ENCODE results near the gene RNF222.
"Not testable (repeated sequence)": the region's sequence is repeated elsewhere in the genome, so short reads cannot be mapped to it uniquely, and the experiment has no call there.

The RNF222 gene

DNA sequence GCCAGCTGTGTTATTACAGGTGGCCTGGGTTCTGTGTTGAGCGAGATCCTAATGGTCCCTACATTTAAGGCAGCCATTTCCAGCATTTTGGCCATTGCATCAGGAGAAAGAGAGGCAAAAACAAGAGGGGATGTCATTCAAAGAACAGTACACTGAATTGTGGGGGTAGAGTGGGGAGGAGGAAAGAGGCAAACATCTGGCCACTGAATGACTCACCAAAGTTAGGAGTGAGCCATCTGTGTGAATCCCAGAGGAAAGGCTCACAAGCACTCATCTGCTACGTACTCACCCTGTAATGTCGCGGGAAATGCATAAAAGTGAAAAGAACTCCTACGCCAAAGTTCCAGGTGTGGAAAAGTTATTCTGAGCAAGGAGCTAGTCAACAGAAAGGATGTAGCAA, 37.9 kb downstream of the RNF222 start:
- DNase-seq (ENCODE audit: low read depth): peak; percentile 87
- no peak overlapping the region for H3K4me3 ChIP-seq (ENCODE audit: low read depth, low read length)

GRCh38 chr17:8357910-8358309, 39.7 kb downstream of the RNF222 start:
- DNase-seq (ENCODE audit: low read depth): no peak
- H3K4me3 ChIP-seq (ENCODE audit: low read depth, low read length): no peak overlapping the region

- no peak for DNase-seq (ENCODE audit: low read depth)
- H3K4me3 ChIP-seq (ENCODE audit: low read depth, low read length): no peak overlapping the region
Measured at GRCh38 chr17:8354236-8354635, 43.4 kb downstream of the RNF222 start.

DNA sequence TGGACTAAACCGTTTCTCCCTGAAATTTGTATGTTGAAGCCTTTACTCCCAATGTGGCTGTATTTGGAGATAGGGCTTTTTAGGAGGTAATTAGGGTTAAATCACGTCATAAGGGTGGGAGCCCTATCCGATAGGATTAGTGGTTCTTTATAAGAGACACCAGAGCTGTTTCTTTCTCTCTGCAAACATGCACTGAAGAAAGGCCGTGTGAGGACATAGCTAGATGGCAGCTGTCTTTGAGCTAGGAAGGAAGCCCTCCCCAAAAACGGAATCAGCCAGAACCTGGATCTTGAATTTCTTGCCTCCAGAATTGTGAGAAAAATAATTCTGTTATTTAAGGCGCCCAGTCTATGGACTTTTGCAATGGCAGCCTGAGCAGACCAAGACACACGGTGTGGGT, 43.9 kb downstream of the RNF222 start:
- H3K4me3 ChIP-seq (ENCODE audit: low read depth, low read length): no peak overlapping the region
- DNase-seq (ENCODE audit: low read depth): no peak

- no peak overlapping the region for H3K4me3 ChIP-seq (ENCODE audit: low read depth, low read length)
- no peak for DNase-seq (ENCODE audit: low read depth)
Measured at GRCh38 chr17:8350339-8350738, 47.3 kb downstream of the RNF222 start.

DNA sequence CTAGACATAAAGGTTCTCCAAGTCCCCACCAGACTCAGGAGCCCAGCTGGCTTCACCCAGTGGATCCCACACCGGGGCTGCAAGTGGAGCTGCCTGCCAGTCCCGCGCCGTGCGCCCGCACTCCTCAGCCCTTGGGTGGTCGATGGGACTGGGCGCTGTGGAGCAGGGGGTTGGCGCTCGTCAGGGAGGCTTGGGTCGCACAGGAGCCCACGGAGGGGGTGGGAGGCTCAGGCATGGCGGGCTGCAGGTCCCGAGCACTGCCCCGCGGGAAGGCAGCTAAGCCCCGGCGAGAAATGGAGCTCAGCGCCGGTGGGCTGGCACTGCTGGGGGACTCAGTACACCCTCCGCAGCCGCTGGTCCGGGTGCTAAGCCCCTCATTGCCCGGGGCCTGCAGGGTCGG, 50.6 kb downstream of the RNF222 start:
- not testable (repeated sequence) for H3K4me3 ChIP-seq (ENCODE audit: low read depth, low read length); DNase-seq (ENCODE audit: low read depth)

DNA sequence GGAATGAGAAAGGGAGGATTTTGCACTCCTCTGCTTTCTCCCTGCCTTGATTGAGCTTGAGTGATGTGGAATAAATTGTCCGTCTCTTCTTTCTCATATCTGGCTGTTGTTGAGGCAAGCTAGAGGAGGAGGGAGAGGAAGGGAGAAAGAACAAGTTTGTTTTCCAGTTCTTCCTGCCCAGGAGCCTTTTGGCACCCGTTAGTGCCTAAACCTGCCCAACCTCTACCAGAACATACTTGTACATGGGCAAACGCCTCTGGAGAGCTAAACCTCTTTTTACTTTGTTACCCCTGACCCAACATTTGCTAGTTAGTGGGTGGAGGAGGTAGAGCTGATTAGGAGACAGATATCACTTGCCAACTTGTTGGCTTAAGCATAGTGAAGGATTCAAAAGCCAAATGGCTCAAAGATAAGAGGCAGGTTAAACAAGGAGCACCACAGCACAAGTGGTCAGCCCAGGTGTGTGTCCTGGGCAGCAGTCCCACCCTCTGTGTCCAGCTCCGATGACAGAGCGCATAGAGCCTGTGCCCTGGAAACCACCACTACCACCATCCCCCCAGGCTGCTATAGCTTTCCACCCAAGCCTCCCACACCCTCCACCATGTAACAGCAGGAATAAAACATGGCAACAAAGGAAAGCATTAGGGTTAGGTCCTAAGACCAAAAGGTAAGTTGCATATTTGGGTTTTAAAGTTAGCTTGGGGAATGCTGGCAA, 51.5 kb downstream of the RNF222 start:
- DNase-seq (ENCODE audit: low read depth): no peak
- H3K4me3 ChIP-seq (ENCODE audit: low read depth, low read length): no peak overlapping the region

DNA sequence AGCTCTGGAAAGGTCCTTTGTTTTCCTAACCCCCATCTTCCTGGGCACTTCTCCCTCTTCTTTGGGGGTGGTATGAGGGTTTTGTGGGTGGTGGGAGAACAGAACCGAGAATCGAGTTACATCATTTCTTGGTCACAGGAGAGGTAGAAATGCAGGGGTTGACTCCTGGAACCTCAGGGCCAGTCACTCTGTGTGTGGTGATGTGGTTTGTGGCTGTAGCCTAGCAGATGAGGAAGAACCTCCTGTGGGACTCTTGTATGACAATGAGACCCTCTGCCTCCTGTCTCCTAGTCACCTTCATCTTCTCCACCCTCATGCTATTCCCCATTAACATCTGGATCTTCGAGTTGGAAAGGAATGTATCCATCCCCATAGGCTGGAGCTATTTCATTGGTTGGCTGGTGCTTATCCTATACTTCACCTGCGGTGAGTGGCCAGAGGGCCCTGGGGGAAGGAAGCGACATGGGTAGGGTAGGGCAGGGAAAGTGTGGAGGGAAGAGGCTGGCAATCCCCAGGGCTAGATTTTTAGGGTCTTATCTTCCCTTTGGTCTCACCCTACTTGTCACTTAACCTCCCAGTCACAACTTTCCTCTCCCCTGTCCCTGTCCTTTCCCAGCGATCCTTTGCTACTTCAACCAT, 52.5 kb downstream of the RNF222 start:
- no peak for DNase-seq (ENCODE audit: low read depth)
- H3K4me3 ChIP-seq (ENCODE audit: low read depth, low read length): no peak overlapping the region

GRCh38 chr17:8341456-8341855, 56.2 kb downstream of the RNF222 start:
- DNase-seq (ENCODE audit: low read depth): no peak
- no peak overlapping the region for H3K4me3 ChIP-seq (ENCODE audit: low read depth, low read length)
